Measurements from ENCODE around the gene SV2B.

GRCh38 chr15:91265416-91265940 is 165.4 kb downstream of the SV2B start:
- TF ChIP-seq FOXP2 (optimal IDR thresholded peaks at IDR 0.05; ENCODE audit: control extremely low read depth, extremely low read length, insufficient read depth) (no peak), POLR2AphosphoS5 (IDR thresholded peaks at IDR 0.05; ENCODE audit: borderline replicate concordance, low read depth, low read length) (no peak), EZH2 (IDR thresholded peaks at IDR 0.05) (no peak)

Data from SK-N-MC (cell line).